ENCODE measurements around the gene GNAS-AS1. TPM values are rescaled to one million over a fixed set of nuclear protein-coding genes. Genes with fewer than 3 reads are reported as not detected.

Gene GNAS-AS1
- total and polyA plus RNA-seq, 11 donors, result 0.17 to 0.91 (median 0.29) TPM; not detected in 2

DNA sequence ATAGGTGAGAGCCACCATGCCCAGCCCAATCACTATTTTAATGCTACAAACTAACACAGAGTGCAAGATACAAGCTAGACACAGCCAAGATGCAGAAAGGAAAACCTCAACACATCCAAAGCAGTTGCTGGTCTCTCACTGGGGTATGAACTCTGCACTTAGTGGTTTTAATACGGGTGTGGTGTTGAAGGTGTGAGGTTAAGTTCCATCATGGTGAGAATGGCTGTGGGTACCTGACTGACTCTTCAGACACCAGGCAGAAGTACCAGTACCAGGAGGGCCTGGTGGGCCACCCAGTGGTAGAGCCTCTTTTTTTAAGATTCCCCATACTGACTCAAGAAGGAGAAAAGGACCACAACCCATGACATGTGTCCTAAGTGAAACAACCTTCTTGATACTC, 13.0 kb downstream of the GNAS-AS1 start:
- no peaks in the 10 kb centered on the region for H3K36me3 ChIP-seq
- H3K27ac ChIP-seq, result no peak overlapping the region
- TF ChIP-seq POLR2A (IDR thresholded peaks at IDR 0.05) (no peak), CTCF (IDR thresholded peaks at IDR 0.05) (no peak)
- 85 to 90% (median 86%) methylated on average over 1 of the region's 1 CpG for WGBS, 4 donors
- DNase-seq (no peak), ATAC-seq (no peak)
- no peaks in the 10 kb centered on the region for H3K9me3 ChIP-seq
- H3K4me3 ChIP-seq, result no peak overlapping the region
- peaks cover 0 to 56% (median 28%) of the 10 kb centered on the region in 9 donors for H3K27me3 ChIP-seq
- H3K4me1 ChIP-seq, result peaks cover 0 to 16% (median 0%) of the 10 kb centered on the region in 12 donors
- intact Hi-C loops (cut with DNase I), result loop anchor here in 3 of 10 donors (5.0 kb wide), 1 partner anchor 600 kb away; no protein-coding TSS in a partner anchor

- H3K27me3 ChIP-seq, result peaks cover 0 to 47% (median 26%) of the 10 kb centered on the region in 9 donors
- H3K4me3 ChIP-seq, result no peak overlapping the region
- TF ChIP-seq CTCF (IDR thresholded peaks at IDR 0.05), result no peak
- no peak for TF ChIP-seq POLR2A (IDR thresholded peaks at IDR 0.05)
- no peak for ATAC-seq
- peaks cover 0 to 16% (median 0%) of the 10 kb centered on the region in 12 donors for H3K4me1 ChIP-seq
- DNase-seq, result no peak
- H3K9me3 ChIP-seq, result no peaks in the 10 kb centered on the region
- H3K36me3 ChIP-seq, result no peaks in the 10 kb centered on the region
- intact Hi-C loops (cut with DNase I), result loop anchor here in 3 of 10 donors (5.0 kb wide), 1 partner anchor 599 kb away; no protein-coding TSS in a partner anchor
- no peak overlapping the region for H3K27ac ChIP-seq
- WGBS, 4 donors, result 79 to 86% (median 83%) methylated on average over 10 of the region's 10 CpGs
These were observed 14.0 kb downstream of the GNAS-AS1 start for GRCh38 chr20:58836616-58837204.

DNA sequence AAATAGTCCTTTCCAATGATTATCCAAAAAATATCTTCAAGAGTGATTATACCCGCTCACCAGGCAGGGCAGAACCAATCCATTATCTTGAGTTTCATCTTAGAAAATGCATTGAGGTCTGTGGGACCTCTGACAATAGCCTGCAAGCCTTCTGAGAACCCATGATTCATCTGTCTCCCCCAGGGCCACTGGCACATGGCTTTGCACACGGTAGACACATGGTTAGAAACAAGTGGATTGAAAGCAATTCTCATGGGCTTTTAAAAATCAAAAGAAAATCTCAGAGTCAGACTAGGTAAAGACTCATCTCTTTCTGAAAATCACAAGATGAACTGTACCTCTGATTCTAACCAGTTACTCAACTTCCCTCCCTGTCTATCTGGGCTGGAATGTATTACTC, 15.5 kb downstream of the GNAS-AS1 start:
- H3K4me1 ChIP-seq, result peaks cover 0 to 12% (median 0%) of the 10 kb centered on the region in 12 donors
- intact Hi-C loops (cut with DNase I), result loop anchor here in 3 of 10 donors (5.0 kb wide), 1 partner anchor 598 kb away; no protein-coding TSS in a partner anchor
- H3K27me3 ChIP-seq, result peaks cover 0 to 33% (median 11%) of the 10 kb centered on the region in 9 donors
- H3K27ac ChIP-seq, result no peak overlapping the region
- H3K4me3 ChIP-seq, result no peak overlapping the region
- ATAC-seq (no peak), DNase-seq (no peak)
- TF ChIP-seq CTCF (IDR thresholded peaks at IDR 0.05), result no peak
- TF ChIP-seq POLR2A (IDR thresholded peaks at IDR 0.05), result no peak
- H3K9me3 ChIP-seq, result no peaks in the 10 kb centered on the region
- H3K36me3 ChIP-seq, result no peaks in the 10 kb centered on the region
- 68 to 82% (median 76%) methylated on average over 2 of the region's 2 CpGs for WGBS, 4 donors

- Histone ChIP-seq H3K27me3 (peaks cover 0 to 22% (median 6%) of the 10 kb centered on the region in 9 donors), H3K4me3 (no peak overlapping the region), H3K27ac (no peak overlapping the region), H3K4me1 (peaks cover 0 to 8% (median 0%) of the 10 kb centered on the region in 12 donors), H3K9me3 (no peaks in the 10 kb centered on the region), H3K36me3 (no peaks in the 10 kb centered on the region)
- TF ChIP-seq CTCF (IDR thresholded peaks at IDR 0.05) (no peak), POLR2A (IDR thresholded peaks at IDR 0.05) (no peak)
- ATAC-seq, result no peak
- WGBS, 4 donors, result 80 to 89% (median 86%) methylated on average over 10 of the region's 10 CpGs
- intact Hi-C loops (cut with DNase I), result no loop called here
- DNase-seq, result no peak
These were observed 16.8 kb downstream of the GNAS-AS1 start for GRCh38 chr20:58833921-58834320.

Measured in heart left ventricle (tissue), 16 donors.